SK-N-SH (cell line): ENCODE data around the gene LRRC8E. TPM values are rescaled to one million over a fixed set of nuclear protein-coding genes. Genes with fewer than 3 reads are reported as not detected.

Experiments used
- CTCF ChIA-PET: fragments of 300-600, 350-600 bp; formaldehyde crosslinking; extraction: SDS; loops from one replicate; lab custom pipeline; 2021; lab: Yijun Ruan, JAX
- POLR2A ChIA-PET: fragments of 350-600 bp; sonication (Branson Sonifier 250); formaldehyde crosslinking; extraction: SDS; loops from one replicate; lab custom pipeline; 2020; ENCODE audit warnings: antibody characterized with exemption, inconsistent platforms; lab: Yijun Ruan, JAX
- DNase-seq: peaks from one replicate; pipeline ENCODE4 v3.0.0; 2012
- H2AFZ ChIP-seq: fragments of 200-600 bp; sonication (generic); 2 replicates; pipeline ENCODE4 v1.8.1; 2016; ENCODE audit warnings: antibody characterized with exemption, mild to moderate bottlenecking, low read depth
- H3F3A ChIP-seq: fragments of 200-600 bp; sonication (generic); replicated peaks from 2 replicates; pipeline ENCODE3; 2016; ENCODE audit warnings: antibody characterized with exemption, mild to moderate bottlenecking; ENCODE audit not compliant: insufficient read depth
- H3K27ac ChIP-seq, 2 experiments: fragments of 200-500 bp in 1 of 2; fragments of 200-600 bp in 1 of 2; sonication (Bioruptor generic) in 1 of 2; sonication (generic), shearing (Covaris generic) in 1 of 2; 2 replicates each; pipeline versions ENCODE4 v1.5.1 to v1.6.1; 2014 to 2016; ENCODE audit warnings: low read depth in 2 of 2, inconsistent platforms in 1 of 2, low read length in 1 of 2, mild to moderate bottlenecking in 1 of 2, mixed read lengths in 1 of 2
- H3K27me3 ChIP-seq: fragments of 200-600 bp; sonication (generic), shearing (Covaris generic); 2 replicates; pipeline ENCODE4 v1.6.1; 2016; ENCODE audit warnings: mixed run types; ENCODE audit not compliant: insufficient read depth
- H3K36me3 ChIP-seq, 2 experiments: fragments of 200-500 bp in 1 of 2; fragments of 200-600 bp in 1 of 2; sonication (Bioruptor generic) in 1 of 2; sonication (generic) in 1 of 2; replicated peaks in 1 of 2; 2 replicates each; pipeline versions ENCODE3 to v1.5.1; 2014 to 2016; ENCODE audit warnings: low read length in 1 of 2, mild to moderate bottlenecking in 1 of 2; ENCODE audit not compliant: insufficient read depth in 2 of 2, control insufficient read depth in 1 of 2
- H3K4me1 ChIP-seq, 2 experiments: fragments of 200-500 bp in 1 of 2; fragments of 200-600 bp in 1 of 2; sonication (Bioruptor generic) in 1 of 2; sonication (generic), shearing (Covaris generic) in 1 of 2; 2 replicates each; pipeline versions ENCODE4 v1.5.1 to v1.6.1; 2014 to 2016; ENCODE audit warnings: low read depth in 1 of 2, low read length in 1 of 2, mixed run types in 1 of 2; ENCODE audit not compliant: insufficient read depth in 2 of 2, control insufficient read depth in 1 of 2
- H3K4me2 ChIP-seq: fragments of 200-600 bp; sonication (generic), shearing (Covaris generic); 2 replicates; pipeline ENCODE4 v1.6.1; 2017; ENCODE audit warnings: mixed run types
- H3K4me3 ChIP-seq, 2 experiments: fragments of 200-500 bp in 1 of 2; fragments of 200-600 bp in 1 of 2; sonication (Bioruptor generic) in 1 of 2; sonication (generic), shearing (Covaris generic) in 1 of 2; 2 replicates each; pipeline versions ENCODE4 v1.5.1 to v1.8.1; 2014 to 2016; ENCODE audit warnings: low read depth in 2 of 2, inconsistent platforms in 1 of 2, low read length in 1 of 2, mild to moderate bottlenecking in 1 of 2, mixed read lengths in 1 of 2, moderate library complexity in 1 of 2
- H3K79me2 ChIP-seq: fragments of 200-600 bp; sonication (generic); 2 replicates; pipeline ENCODE4 v1.8.1; 2017; ENCODE audit warnings: mild to moderate bottlenecking; ENCODE audit not compliant: insufficient read depth
- H3K9ac ChIP-seq: fragments of 200-600 bp; sonication (generic); 2 replicates; pipeline ENCODE4 v1.6.1; 2017; ENCODE audit warnings: mixed run types
- H3K9me2 ChIP-seq: fragments of 200-600 bp; sonication (generic); 2 replicates; pipeline ENCODE4 v1.6.1; 2017; ENCODE audit warnings: mixed run types
- H3K9me3 ChIP-seq: fragments of 200-600 bp; sonication (generic); 2 replicates; pipeline ENCODE4 v1.6.1; 2017; ENCODE audit warnings: mixed run types, mild to moderate bottlenecking, moderate library complexity
- H4K20me1 ChIP-seq: fragments of 200-600 bp; sonication (generic); 2 replicates; pipeline ENCODE4 v1.6.1; 2017; ENCODE audit warnings: mild to moderate bottlenecking, mixed run types; ENCODE audit not compliant: insufficient read depth
- ELF1 ChIP-seq: IDR thresholded peaks from 2 replicates; pipeline ENCODE4 v1.4.0; 2012
- EP300 ChIP-seq, 2 experiments: IDR thresholded peaks; 2 replicates each; pipeline versions ENCODE4 v1.4.0 to v1.6.1; 2012; ENCODE audit warnings: borderline replicate concordance in 1 of 2, low read depth in 1 of 2, low read length in 1 of 2
- EZH2phosphoT487 ChIP-seq: fragments of 200-600 bp; sonication (generic); IDR thresholded peaks from 2 replicates; pipeline ENCODE4 v1.6.1; 2017; ENCODE audit warnings: low read depth, mixed run types, mild to moderate bottlenecking, antibody characterized with exemption, moderate library complexity, borderline replicate concordance
- GATA2 ChIP-seq: sonication (generic); formaldehyde crosslinking; IDR thresholded peaks from 2 replicates; pipeline ENCODE4 v1.5.0; 2020; ENCODE audit warnings: mild to moderate bottlenecking, missing genetic modification reagents
- JUND ChIP-seq: IDR thresholded peaks from 2 replicates; pipeline ENCODE4 v1.4.0; 2012
- MAX ChIP-seq: IDR thresholded peaks from 2 replicates; pipeline ENCODE4 v1.4.0; 2012; ENCODE audit warnings: low read depth
- NFIC ChIP-seq: IDR thresholded peaks from 2 replicates; pipeline ENCODE4 v1.4.0; 2012; ENCODE audit warnings: borderline replicate concordance
- POLR2AphosphoS5 ChIP-seq: IDR thresholded peaks from 2 replicates; pipeline ENCODE4 v1.6.1; 2012; ENCODE audit warnings: low read depth, low read length
- RAD21 ChIP-seq: IDR thresholded peaks from 2 replicates; pipeline ENCODE4 v1.6.1; 2012; ENCODE audit warnings: mild to moderate bottlenecking, low read length
- RXRA ChIP-seq: IDR thresholded peaks from 2 replicates; pipeline ENCODE4 v1.4.0; 2012; ENCODE audit warnings: low read depth, mild to moderate bottlenecking, borderline replicate concordance
- TAF1 ChIP-seq: IDR thresholded peaks from 2 replicates; pipeline ENCODE4 v1.6.1; 2012; ENCODE audit warnings: low read depth, mild to moderate bottlenecking, low read length, moderate library complexity, borderline replicate concordance
- TEAD4 ChIP-seq: IDR thresholded peaks from 2 replicates; pipeline ENCODE4 v1.4.0; 2012; ENCODE audit warnings: mild to moderate bottlenecking, borderline replicate concordance; ENCODE audit not compliant: insufficient read depth
- USF1 ChIP-seq: IDR thresholded peaks from 2 replicates; pipeline ENCODE4 v1.4.0; 2012; ENCODE audit warnings: low read depth, borderline replicate concordance
- YY1 ChIP-seq: IDR thresholded peaks from 2 replicates; pipeline ENCODE4 v1.4.0; 2012; ENCODE audit warnings: low read depth, mild to moderate bottlenecking
- WGBS: methylation state at CpG from one replicate; pipeline ENCODE4 v1.1.6; 2017; ENCODE audit warnings: low lambda C conversion rate; 5-methylcytosine and 5-hydroxymethylcytosine counted together
- polyA plus RNA-seq, 3 experiments: library from polyadenylated mRNA; depleted of rRNA; stranded (reverse); fragments of >200 nt; gene quantifications; 2 replicates each; pipeline ENCODE4 v1.2.3, GENCODE V29; 2012
- TF ChIP-seq, protein P1 (sequence below): fragments of 200-600 bp; sonication (generic); IDR thresholded peaks from 2 replicates; pipeline ENCODE4 v1.6.1; 2017; ENCODE audit warnings: antibody characterized with exemption, mild to moderate bottlenecking, moderate library complexity
- TF ChIP-seq, protein P2 (sequence below): IDR thresholded peaks from 2 replicates; pipeline ENCODE4; 2012
- TF ChIP-seq, protein P3 (sequence below): IDR thresholded peaks from 2 replicates; pipeline ENCODE4 v1.6.1; 2012; ENCODE audit warnings: mild to moderate bottlenecking, low read depth, low read length, moderate library complexity

Gene LRRC8E
- polyA plus RNA-seq, 1 of the 3 experiments (the other 2 are of a cell fraction), result 0.02 TPM

- H4K20me1 ChIP-seq, result no peaks in the 10 kb centered on the region
- no peak overlapping the region for H2AFZ ChIP-seq
- DNase-seq, result no peak
- no peak overlapping the region for H3K4me3 ChIP-seq
- WGBS, result 83% methylated on average over 26 of the region's 26 CpGs
- no peak overlapping the region for H3K4me2 ChIP-seq
- H3F3A ChIP-seq, result no peaks in the 10 kb centered on the region
- ChIA-PET POLR2A (no interaction called here), CTCF (no interaction called here)
- H3K9me2 ChIP-seq, result no peaks in the 10 kb centered on the region
- H3K36me3 ChIP-seq, result no peaks in the 10 kb centered on the region
- TF ChIP-seq ELF1 (no peak), JUND (no peak), TAF1 (no peak), NFIC (no peak), EZH2phosphoT487 (no peak), MAX (no peak), RAD21 (no peak), POLR2AphosphoS5 (no peak), YY1 (no peak)
- TF ChIP-seq, protein P1, sequence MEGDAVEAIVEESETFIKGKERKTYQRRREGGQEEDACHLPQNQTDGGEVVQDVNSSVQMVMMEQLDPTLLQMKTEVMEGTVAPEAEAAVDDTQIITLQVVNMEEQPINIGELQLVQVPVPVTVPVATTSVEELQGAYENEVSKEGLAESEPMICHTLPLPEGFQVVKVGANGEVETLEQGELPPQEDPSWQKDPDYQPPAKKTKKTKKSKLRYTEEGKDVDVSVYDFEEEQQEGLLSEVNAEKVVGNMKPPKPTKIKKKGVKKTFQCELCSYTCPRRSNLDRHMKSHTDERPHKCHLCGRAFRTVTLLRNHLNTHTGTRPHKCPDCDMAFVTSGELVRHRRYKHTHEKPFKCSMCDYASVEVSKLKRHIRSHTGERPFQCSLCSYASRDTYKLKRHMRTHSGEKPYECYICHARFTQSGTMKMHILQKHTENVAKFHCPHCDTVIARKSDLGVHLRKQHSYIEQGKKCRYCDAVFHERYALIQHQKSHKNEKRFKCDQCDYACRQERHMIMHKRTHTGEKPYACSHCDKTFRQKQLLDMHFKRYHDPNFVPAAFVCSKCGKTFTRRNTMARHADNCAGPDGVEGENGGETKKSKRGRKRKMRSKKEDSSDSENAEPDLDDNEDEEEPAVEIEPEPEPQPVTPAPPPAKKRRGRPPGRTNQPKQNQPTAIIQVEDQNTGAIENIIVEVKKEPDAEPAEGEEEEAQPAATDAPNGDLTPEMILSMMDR, result no peak
- TF ChIP-seq, protein P2, sequence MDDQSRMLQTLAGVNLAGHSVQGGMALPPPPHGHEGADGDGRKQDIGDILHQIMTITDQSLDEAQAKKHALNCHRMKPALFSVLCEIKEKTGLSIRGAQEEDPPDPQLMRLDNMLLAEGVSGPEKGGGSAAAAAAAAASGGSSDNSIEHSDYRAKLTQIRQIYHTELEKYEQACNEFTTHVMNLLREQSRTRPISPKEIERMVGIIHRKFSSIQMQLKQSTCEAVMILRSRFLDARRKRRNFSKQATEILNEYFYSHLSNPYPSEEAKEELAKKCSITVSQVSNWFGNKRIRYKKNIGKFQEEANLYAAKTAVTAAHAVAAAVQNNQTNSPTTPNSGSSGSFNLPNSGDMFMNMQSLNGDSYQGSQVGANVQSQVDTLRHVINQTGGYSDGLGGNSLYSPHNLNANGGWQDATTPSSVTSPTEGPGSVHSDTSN, result no peak
- H3K4me1 ChIP-seq, result peaks cover 0 to 6% of the 10 kb centered on the region in 2 experiments; a peak in 1 of 4 replicates
- no peaks in the 10 kb centered on the region for H3K9me3 ChIP-seq
- H3K9ac ChIP-seq, result no peak overlapping the region
- no peaks in the 10 kb centered on the region for H3K27me3 ChIP-seq
- H3K27ac ChIP-seq, result no peak overlapping the region
- H3K79me2 ChIP-seq, result no peaks in the 10 kb centered on the region
Measured at GRCh38 chr19:7855426-7856108, 32.7 kb upstream of the LRRC8E start.

GRCh38 chr19:7856109-7856591 lies 32.2 kb upstream of the LRRC8E start:
- H3K79me2 ChIP-seq, result no peaks in the 10 kb centered on the region
- ChIA-PET POLR2A (no interaction called here), CTCF (no interaction called here)
- H3K9ac ChIP-seq, result no peak overlapping the region
- no peaks in the 10 kb centered on the region for H3K9me2 ChIP-seq
- H3F3A ChIP-seq, result no peaks in the 10 kb centered on the region
- peaks cover 0 to 5% of the 10 kb centered on the region in 2 experiments; a peak in 1 of 4 replicates for H3K4me1 ChIP-seq
- no peaks in the 10 kb centered on the region for H3K27me3 ChIP-seq
- H3K4me2 ChIP-seq, result no peak overlapping the region
- no peaks in the 10 kb centered on the region for H4K20me1 ChIP-seq
- H2AFZ ChIP-seq, result no peak overlapping the region
- no peaks in the 10 kb centered on the region for H3K9me3 ChIP-seq
- DNase-seq, result no peak
- H3K27ac ChIP-seq, result no peak overlapping the region
- 83% methylated on average over 14 of the region's 16 CpGs for WGBS
- no peak overlapping the region for H3K4me3 ChIP-seq
- H3K36me3 ChIP-seq, result no peaks in the 10 kb centered on the region
- no peak for TF ChIP-seq RXRA
- no peak for TF ChIP-seq EP300 (IDR thresholded peaks at IDR 0.05; ENCODE audit: borderline replicate concordance in 1 of 2, low read depth in 1 of 2, low read length in 1 of 2)
- no peak for TF ChIP-seq RAD21
- TF ChIP-seq GATA2, result no peak
- TF ChIP-seq ELF1, result no peak
- TF ChIP-seq, protein P3, sequence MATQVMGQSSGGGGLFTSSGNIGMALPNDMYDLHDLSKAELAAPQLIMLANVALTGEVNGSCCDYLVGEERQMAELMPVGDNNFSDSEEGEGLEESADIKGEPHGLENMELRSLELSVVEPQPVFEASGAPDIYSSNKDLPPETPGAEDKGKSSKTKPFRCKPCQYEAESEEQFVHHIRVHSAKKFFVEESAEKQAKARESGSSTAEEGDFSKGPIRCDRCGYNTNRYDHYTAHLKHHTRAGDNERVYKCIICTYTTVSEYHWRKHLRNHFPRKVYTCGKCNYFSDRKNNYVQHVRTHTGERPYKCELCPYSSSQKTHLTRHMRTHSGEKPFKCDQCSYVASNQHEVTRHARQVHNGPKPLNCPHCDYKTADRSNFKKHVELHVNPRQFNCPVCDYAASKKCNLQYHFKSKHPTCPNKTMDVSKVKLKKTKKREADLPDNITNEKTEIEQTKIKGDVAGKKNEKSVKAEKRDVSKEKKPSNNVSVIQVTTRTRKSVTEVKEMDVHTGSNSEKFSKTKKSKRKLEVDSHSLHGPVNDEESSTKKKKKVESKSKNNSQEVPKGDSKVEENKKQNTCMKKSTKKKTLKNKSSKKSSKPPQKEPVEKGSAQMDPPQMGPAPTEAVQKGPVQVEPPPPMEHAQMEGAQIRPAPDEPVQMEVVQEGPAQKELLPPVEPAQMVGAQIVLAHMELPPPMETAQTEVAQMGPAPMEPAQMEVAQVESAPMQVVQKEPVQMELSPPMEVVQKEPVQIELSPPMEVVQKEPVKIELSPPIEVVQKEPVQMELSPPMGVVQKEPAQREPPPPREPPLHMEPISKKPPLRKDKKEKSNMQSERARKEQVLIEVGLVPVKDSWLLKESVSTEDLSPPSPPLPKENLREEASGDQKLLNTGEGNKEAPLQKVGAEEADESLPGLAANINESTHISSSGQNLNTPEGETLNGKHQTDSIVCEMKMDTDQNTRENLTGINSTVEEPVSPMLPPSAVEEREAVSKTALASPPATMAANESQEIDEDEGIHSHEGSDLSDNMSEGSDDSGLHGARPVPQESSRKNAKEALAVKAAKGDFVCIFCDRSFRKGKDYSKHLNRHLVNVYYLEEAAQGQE, result no peak
- TF ChIP-seq TEAD4, result no peak
- TF ChIP-seq JUND, result no peak
- no peak for TF ChIP-seq USF1
- no peak for TF ChIP-seq EZH2phosphoT487
